Panc1 (cell line): ENCODE measurements around the gene BBOF1.

Experiments
- POLR2AphosphoS5 ChIP-seq: IDR thresholded peaks from 2 replicates; pipeline ENCODE4 v1.6.1; 2012; ENCODE audit warnings: mild to moderate bottlenecking, low read depth, low read length, moderate library complexity
- TCF7L2 ChIP-seq: IDR thresholded peaks from 2 replicates; pipeline ENCODE4 v1.6.1; 2011; ENCODE audit warnings: mild to moderate bottlenecking, low read depth, low read length, inconsistent platforms
- TF ChIP-seq, protein P1 (sequence below): fragments of 450-650 bp; IDR thresholded peaks from 2 replicates; pipeline ENCODE4 v1.5.1; 2017; ENCODE audit warnings: mild to moderate bottlenecking

DNA sequence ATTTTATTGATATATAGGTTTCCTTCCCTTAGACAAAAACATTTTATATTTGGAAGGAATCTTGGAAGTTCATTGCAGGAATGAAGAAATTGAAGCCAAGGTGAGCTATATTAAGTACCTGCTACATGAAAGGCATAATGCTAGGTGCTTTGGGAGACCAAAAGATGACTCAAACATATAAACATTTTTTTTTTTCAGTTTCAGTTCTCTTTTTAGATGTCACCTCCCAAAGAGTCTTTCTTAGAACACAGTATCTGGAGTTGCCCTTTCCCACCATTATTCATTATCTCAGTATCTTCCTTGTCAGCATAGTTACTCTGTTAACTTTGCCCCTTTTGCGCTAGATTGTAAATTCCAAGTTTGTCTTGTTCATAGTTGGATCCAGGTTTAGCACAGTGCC, 66.7 kb downstream of the BBOF1 start:
- TF ChIP-seq, protein P1, sequence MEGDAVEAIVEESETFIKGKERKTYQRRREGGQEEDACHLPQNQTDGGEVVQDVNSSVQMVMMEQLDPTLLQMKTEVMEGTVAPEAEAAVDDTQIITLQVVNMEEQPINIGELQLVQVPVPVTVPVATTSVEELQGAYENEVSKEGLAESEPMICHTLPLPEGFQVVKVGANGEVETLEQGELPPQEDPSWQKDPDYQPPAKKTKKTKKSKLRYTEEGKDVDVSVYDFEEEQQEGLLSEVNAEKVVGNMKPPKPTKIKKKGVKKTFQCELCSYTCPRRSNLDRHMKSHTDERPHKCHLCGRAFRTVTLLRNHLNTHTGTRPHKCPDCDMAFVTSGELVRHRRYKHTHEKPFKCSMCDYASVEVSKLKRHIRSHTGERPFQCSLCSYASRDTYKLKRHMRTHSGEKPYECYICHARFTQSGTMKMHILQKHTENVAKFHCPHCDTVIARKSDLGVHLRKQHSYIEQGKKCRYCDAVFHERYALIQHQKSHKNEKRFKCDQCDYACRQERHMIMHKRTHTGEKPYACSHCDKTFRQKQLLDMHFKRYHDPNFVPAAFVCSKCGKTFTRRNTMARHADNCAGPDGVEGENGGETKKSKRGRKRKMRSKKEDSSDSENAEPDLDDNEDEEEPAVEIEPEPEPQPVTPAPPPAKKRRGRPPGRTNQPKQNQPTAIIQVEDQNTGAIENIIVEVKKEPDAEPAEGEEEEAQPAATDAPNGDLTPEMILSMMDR, result no peak
- TF ChIP-seq TCF7L2 (no peak), POLR2AphosphoS5 (no peak)
